Bronchial epithelial cell (primary cell): Measurements from ENCODE around the gene UXS1. TPM values are rescaled to one million over a fixed set of nuclear protein-coding genes. Genes with fewer than 3 reads are reported as not detected.
A peak's percentile ranks its signal among the peaks of the same experiment; 100 is the strongest.

Experiments
- DNase-seq: peaks from one replicate; pipeline ENCODE4 v3.0.0-alpha.2; 2010; ENCODE audit warnings: low read depth
- FAIRE-seq: peaks from 2 replicates; lab custom pipeline; 2011; peaks lifted over from hg19 to GRCh38; lab: Jason Lieb, UNC
- H3K27me3 ChIP-seq: 2 replicates; pipeline ENCODE4 v1.5.1; 2011; ENCODE audit warnings: low read length; ENCODE audit not compliant: control insufficient read depth, insufficient read depth
- H3K36me3 ChIP-seq: 2 replicates; pipeline ENCODE4 v1.5.1; 2011; ENCODE audit warnings: low read length; ENCODE audit not compliant: control insufficient read depth, insufficient read depth
- H3K4me3 ChIP-seq: 2 replicates; pipeline ENCODE4 v1.5.1; 2011; ENCODE audit warnings: mild to moderate bottlenecking, low read depth, low read length, control low read depth
- CTCF ChIP-seq: IDR thresholded peaks from 2 replicates; pipeline ENCODE4 v1.5.1; 2011; ENCODE audit warnings: mild to moderate bottlenecking, moderate library complexity, low read length, control low read depth, inconsistent platforms; ENCODE audit not compliant: insufficient read depth, severe bottlenecking
- total RNA-seq: library from RNA; depleted of rRNA; stranded (reverse); fragments of >200 nt; gene quantifications from 2 replicates; pipeline ENCODE4 v1.2.1, GENCODE V29; 2014

UXS1 gene
- total RNA-seq, 1 donor from 2014 or later, result 41.6 TPM

- TF ChIP-seq CTCF, result no peak
- FAIRE-seq, result no peak
Observed at GRCh38 chr2:106126705-106127281, 67.3 kb downstream of the UXS1 start.

GRCh38 chr2:106126295-106126694, 67.8 kb downstream of the UXS1 start:
- Histone ChIP-seq H3K36me3 (peaks cover 15% of the 10 kb centered on the region), H3K27me3 (no peaks in the 10 kb centered on the region), H3K4me3 (no peak overlapping the region)
- FAIRE-seq (no peak), DNase-seq (no peak)
- TF ChIP-seq CTCF, result no peak

More at GRCh38 chr2:106126705-106127281, 67.3 kb downstream of the UXS1 start:
- Histone ChIP-seq H3K27me3 (no peaks in the 10 kb centered on the region), H3K4me3 (no peak overlapping the region), H3K36me3 (peaks cover 14% of the 10 kb centered on the region)
- no peak for DNase-seq

- peaks cover 23% of the 10 kb centered on the region for H3K36me3 ChIP-seq
- no peaks in the 10 kb centered on the region for H3K27me3 ChIP-seq
- peak; percentile 87 for DNase-seq
- no peak for TF ChIP-seq CTCF
- H3K4me3 ChIP-seq, result no peak overlapping the region
- FAIRE-seq, result peak; percentile 43
Observed at GRCh38 chr2:106124905-106125549, 69.1 kb downstream of the UXS1 start.

GRCh38 chr2:106124106-106124756, 69.9 kb downstream of the UXS1 start:
- DNase-seq (no peak), FAIRE-seq (no peak)
- no peak for TF ChIP-seq CTCF
- Histone ChIP-seq H3K4me3 (no peak overlapping the region), H3K27me3 (no peaks in the 10 kb centered on the region), H3K36me3 (peaks cover 23% of the 10 kb centered on the region)

GRCh38 chr2:106122157-106122556, 71.9 kb downstream of the UXS1 start:
- Histone ChIP-seq H3K27me3 (no peaks in the 10 kb centered on the region), H3K36me3 (peaks cover 16% of the 10 kb centered on the region), H3K4me3 (no peak overlapping the region)
- DNase-seq (no peak), FAIRE-seq (peak; percentile 28)
- TF ChIP-seq CTCF, result no peak
